ENCODE data around the gene CASP5.

- TF ChIP-seq EZH2 (IDR thresholded peaks at IDR 0.05; ENCODE audit: low read length, unreplicated experiment) = no peak
- no peak for TF ChIP-seq CTCF (conservative IDR thresholded peaks at IDR 0.05; ENCODE audit: low read depth, low read length)
- no peak for TF ChIP-seq EZH2phosphoT487 (IDR thresholded peaks at IDR 0.05; ENCODE audit: borderline replicate concordance, low read length)
These were observed 28.6 kb upstream of the CASP5 start for GRCh38 chr11:105051559-105051958.
